A673 (cell line): Measurements from ENCODE around the gene CCRL2.

Source experiments
- CTCF ChIP-seq: fragments of 300-800, 200-600 bp; sonication (generic); conservative IDR thresholded peaks from 2 replicates; pipeline ENCODE4 v1.5.1; 2017; ENCODE audit warnings: low read depth, mild to moderate bottlenecking, antibody characterized with exemption, low read length, moderate library complexity, mixed read lengths
- EZH2 ChIP-seq: fragments of 200-600 bp; sonication (generic); IDR thresholded peaks from 2 replicates; pipeline ENCODE4 v1.6.1; 2017; ENCODE audit warnings: borderline replicate concordance, low read depth, mild to moderate bottlenecking, mixed read lengths, antibody characterized with exemption, low read length; ENCODE audit not compliant: poor library complexity, severe bottlenecking

DNA sequence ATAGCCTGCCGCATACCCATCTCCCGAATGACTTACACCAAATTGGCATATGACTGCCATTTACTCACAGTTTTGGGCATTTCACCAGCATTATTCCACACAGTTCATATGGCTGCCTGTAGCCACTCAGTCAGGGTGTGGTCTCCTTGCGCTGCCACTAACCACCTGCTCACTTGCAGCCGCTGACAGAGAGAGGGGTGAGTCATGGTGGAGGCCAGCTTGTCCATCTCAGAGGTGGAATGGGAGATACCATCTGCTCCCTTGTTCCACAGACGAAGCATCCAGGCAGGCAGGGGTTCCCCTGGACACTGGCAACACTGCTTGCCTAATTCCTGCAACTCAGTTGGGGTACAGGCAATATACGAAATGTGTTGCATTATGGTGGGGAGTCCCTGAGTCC, 15.6 kb downstream of the CCRL2 start:
- no peak for TF ChIP-seq CTCF
- TF ChIP-seq EZH2, result no peak
